Smooth muscle cell (in vitro differentiated cells): ENCODE results near the gene DISP2. TPM values are rescaled to one million over a fixed set of nuclear protein-coding genes. Genes with fewer than 3 reads are reported as not detected.

Source experiments
- DNase-seq: peaks from one replicate; lab custom pipeline; 2025; ENCODE audit not compliant: unreplicated experiment; lab: John Stamatoyannopoulos, UW
- H2AFZ ChIP-seq: fragments of 200-600 bp; sonication (generic); 2 replicates; pipeline ENCODE4 v1.6.0; 2016; ENCODE audit warnings: antibody characterized with exemption, low read depth, mild to moderate bottlenecking
- H3F3A ChIP-seq: fragments of 200-600 bp; sonication (generic); 2 replicates; pipeline ENCODE4 v1.6.0; 2017; ENCODE audit warnings: antibody characterized with exemption, low read depth
- H3K27ac ChIP-seq: fragments of 200-600 bp; sonication (generic); 2 replicates; pipeline ENCODE4 v1.5.1; 2016; ENCODE audit warnings: low read depth, mild to moderate bottlenecking
- H3K27me3 ChIP-seq: fragments of 200-600 bp; sonication (generic); 2 replicates; pipeline ENCODE4 v1.6.1; 2016; ENCODE audit warnings: low read depth, mild to moderate bottlenecking
- H3K36me3 ChIP-seq: fragments of 200-600 bp; sonication (generic); 2 replicates; pipeline ENCODE4 v1.5.1; 2016; ENCODE audit warnings: low read depth
- H3K4me1 ChIP-seq: fragments of 200-600 bp; sonication (generic); 2 replicates; pipeline ENCODE4 v1.5.1; 2016; ENCODE audit warnings: low read depth
- H3K4me2 ChIP-seq: fragments of 200-600 bp; sonication (generic); 2 replicates; pipeline ENCODE4 v1.6.0; 2016; ENCODE audit warnings: mild to moderate bottlenecking
- H3K4me3 ChIP-seq: fragments of 200-600 bp; sonication (generic); 2 replicates; pipeline ENCODE4 v1.5.1; 2016; ENCODE audit warnings: mild to moderate bottlenecking
- H3K79me2 ChIP-seq: fragments of 200-600 bp; sonication (generic); 2 replicates; pipeline ENCODE4 v1.6.0; 2016; ENCODE audit warnings: low read depth, mild to moderate bottlenecking
- H3K9ac ChIP-seq: fragments of 200-600 bp; sonication (generic); 2 replicates; pipeline ENCODE4 v1.6.0; 2016; ENCODE audit warnings: low read depth
- H3K9me3 ChIP-seq: fragments of 200-600 bp; sonication (generic); replicated peaks from 2 replicates; pipeline ENCODE4 v1.5.1; 2016; ENCODE audit warnings: low read depth
- H4K20me1 ChIP-seq: fragments of 200-600 bp; sonication (generic); 2 replicates; pipeline ENCODE4 v1.6.0; 2016; ENCODE audit warnings: low read depth
- CTCF ChIP-seq: fragments of 200-600 bp; sonication (generic); IDR thresholded peaks from 2 replicates; pipeline ENCODE4 v1.5.1; 2017; ENCODE audit warnings: borderline replicate concordance, mild to moderate bottlenecking, antibody characterized with exemption; ENCODE audit not compliant: insufficient read depth, poor library complexity, severe bottlenecking
- WGBS: methylation state at CpG from one replicate; pipeline ENCODE4 v1.1.7; 2016; ENCODE audit warnings: low lambda C conversion rate; 5-methylcytosine and 5-hydroxymethylcytosine counted together
- polyA plus RNA-seq: library from polyadenylated mRNA; unstranded; fragments of >200 nt; fragmentation: Nextera tagmentation; extraction: Ambion mirVana; gene quantifications from 2 replicates; pipeline ENCODE4 v1.2.1, GENCODE V29; 2016
- total RNA-seq: library from RNA; depleted of rRNA; stranded (reverse); fragments of >200 nt; gene quantifications from 2 replicates; pipeline ENCODE4 v1.2.3, GENCODE V29; 2014

DISP2 gene
- total and polyA plus RNA-seq, 2 experiments from 2014 or later: 0.46 to 0.58 TPM

- TF ChIP-seq CTCF: no peak
- peak overlapping the region; percentile 94 for H3K4me2 ChIP-seq
- no peaks in the 10 kb centered on the region for H3K9me3 ChIP-seq
- H3K4me1 ChIP-seq: peaks cover 58% of the 10 kb centered on the region
- no peak overlapping the region for H2AFZ ChIP-seq
- peaks cover 15% of the 10 kb centered on the region for H4K20me1 ChIP-seq
- WGBS: 54% methylated on average over 7 of the region's 7 CpGs
- no peak for DNase-seq
- peaks cover 19% of the 10 kb centered on the region for H3K79me2 ChIP-seq
- peaks cover 16% of the 10 kb centered on the region for H3F3A ChIP-seq
- H3K36me3 ChIP-seq: no peaks in the 10 kb centered on the region
- peak overlapping the region; percentile 97 for H3K27ac ChIP-seq
- H3K9ac ChIP-seq: peak overlapping the region; percentile 90
- no peaks in the 10 kb centered on the region for H3K27me3 ChIP-seq
- H3K4me3 ChIP-seq: no peak overlapping the region
These were observed 28.2 kb upstream of the DISP2 start for GRCh38 chr15:40329804-40330203.

GRCh38 chr15:40330368-40330836, 27.6 kb upstream of the DISP2 start:
- no peak overlapping the region for H3K4me3 ChIP-seq
- peak overlapping the region; percentile 90 for H3K9ac ChIP-seq
- WGBS: 25% methylated on average over 5 of the region's 5 CpGs
- no peak overlapping the region for H2AFZ ChIP-seq
- no peak for DNase-seq
- H3K27me3 ChIP-seq: no peaks in the 10 kb centered on the region
- peak overlapping the region; percentile 94 for H3K4me2 ChIP-seq
- H3K36me3 ChIP-seq: no peaks in the 10 kb centered on the region
- TF ChIP-seq CTCF: no peak
- no peaks in the 10 kb centered on the region for H3K9me3 ChIP-seq
- peak overlapping the region; percentile 97 for H3K27ac ChIP-seq
- peaks cover 22% of the 10 kb centered on the region for H3F3A ChIP-seq
- peaks cover 11% of the 10 kb centered on the region for H4K20me1 ChIP-seq
- peaks cover 54% of the 10 kb centered on the region for H3K4me1 ChIP-seq
- H3K79me2 ChIP-seq: peaks cover 13% of the 10 kb centered on the region

GRCh38 chr15:40331026-40331425, 27.0 kb upstream of the DISP2 start:
- H3K9ac ChIP-seq: peak overlapping the region; percentile 90
- no peak for DNase-seq
- H2AFZ ChIP-seq: no peak overlapping the region
- H3K4me3 ChIP-seq: no peak overlapping the region
- H3K79me2 ChIP-seq: peaks cover 8% of the 10 kb centered on the region
- H3K27me3 ChIP-seq: no peaks in the 10 kb centered on the region
- no peaks in the 10 kb centered on the region for H3K36me3 ChIP-seq
- TF ChIP-seq CTCF: no peak
- peak overlapping the region; percentile 97 for H3K27ac ChIP-seq
- no peaks in the 10 kb centered on the region for H3K9me3 ChIP-seq
- peaks cover 25% of the 10 kb centered on the region for H3F3A ChIP-seq
- peaks cover 5% of the 10 kb centered on the region for H4K20me1 ChIP-seq
- H3K4me2 ChIP-seq: peak overlapping the region; percentile 94
- H3K4me1 ChIP-seq: peaks cover 48% of the 10 kb centered on the region
- WGBS: 99% methylated on average over 7 of the region's 7 CpGs

- Histone ChIP-seq H3K27me3 (no peaks in the 10 kb centered on the region), H3K4me1 (peaks cover 42% of the 10 kb centered on the region), H3K27ac (no peak overlapping the region), H3K9ac (no peak overlapping the region), H2AFZ (no peak overlapping the region), H3K4me2 (no peak overlapping the region), H3K36me3 (no peaks in the 10 kb centered on the region), H3K9me3 (no peaks in the 10 kb centered on the region), H3F3A (peaks cover 25% of the 10 kb centered on the region), H4K20me1 (no peaks in the 10 kb centered on the region), H3K4me3 (no peak overlapping the region), H3K79me2 (peaks cover 2% of the 10 kb centered on the region)
- no peak for TF ChIP-seq CTCF
- no peak for DNase-seq
- WGBS: 90% methylated on average over 7 of the region's 7 CpGs
These were observed 26.4 kb upstream of the DISP2 start for GRCh38 chr15:40331637-40332036.
